ENCODE data around the gene LCA5. TPM values are rescaled to one million over a fixed set of nuclear protein-coding genes. Genes with fewer than 3 reads are reported as not detected.
"Not testable (repeated sequence)": the region's sequence is repeated elsewhere in the genome, so short reads cannot be mapped to it uniquely, and the experiment has no call there.

LCA5 gene
- total RNA-seq, 4 donors from 2014 or later, result 5.2 to 11.5 (median 8.5) TPM

- no peaks in the 10 kb centered on the region for H3K4me1 ChIP-seq
- TF ChIP-seq CTCF (IDR thresholded peaks at IDR 0.05), result no peak
- TF ChIP-seq POLR2A (IDR thresholded peaks at IDR 0.05; ENCODE audit: low read depth), result no peak
- TF ChIP-seq POLR2AphosphoS5 (IDR thresholded peaks at IDR 0.05), result no peak
- no peak for TF ChIP-seq EP300 (IDR thresholded peaks at IDR 0.05)
Observed at GRCh38 chr6:79455446-79455845, 81.8 kb downstream of the LCA5 start.

GRCh38 chr6:79453558-79454042 is 83.6 kb downstream of the LCA5 start:
- WGBS, result 72% methylated on average over 3 of the region's 3 CpGs
- intact Hi-C loops (cut with DNase I), result no loop called here
- Histone ChIP-seq H3K9me3 (no peaks in the 10 kb centered on the region), H3K4me3 (no peak overlapping the region), H3K36me3 (no peaks in the 10 kb centered on the region), H3K27ac (replicated peaks in 1 of 4) (no peak overlapping the region), H3K27me3 (no peaks in the 10 kb centered on the region), H3K4me1 (no peaks in the 10 kb centered on the region)
- DNase-seq (ENCODE audit: extremely low spot score), result no peak
- TF ChIP-seq POLR2AphosphoS5 (IDR thresholded peaks at IDR 0.05), result no peak
- no peak for TF ChIP-seq POLR2A (IDR thresholded peaks at IDR 0.05; ENCODE audit: low read depth)
- TF ChIP-seq EP300 (IDR thresholded peaks at IDR 0.05), result no peak
- TF ChIP-seq CTCF (IDR thresholded peaks at IDR 0.05), result no peak

More at GRCh38 chr6:79455446-79455845, 81.8 kb downstream of the LCA5 start:
- intact Hi-C loops (cut with DNase I), result no loop called here
- Histone ChIP-seq H3K4me3 (no peak overlapping the region), H3K27ac (replicated peaks in 1 of 4) (no peak overlapping the region), H3K9me3 (no peaks in the 10 kb centered on the region), H3K27me3 (no peaks in the 10 kb centered on the region), H3K36me3 (no peaks in the 10 kb centered on the region)
- no peak for DNase-seq (ENCODE audit: extremely low spot score)
- 95% methylated on average over 1 of the region's 1 CpG for WGBS

GRCh38 chr6:79450984-79451383 is 86.2 kb downstream of the LCA5 start:
- no peaks in the 10 kb centered on the region for H3K9me3 ChIP-seq
- 77% methylated on average over 6 of the region's 7 CpGs for WGBS
- TF ChIP-seq CTCF (IDR thresholded peaks at IDR 0.05) (no peak), POLR2AphosphoS5 (IDR thresholded peaks at IDR 0.05) (no peak)
- intact Hi-C loops (cut with DNase I), result no loop called here
- no peak for DNase-seq (ENCODE audit: extremely low spot score)
- no peaks in the 10 kb centered on the region for H3K36me3 ChIP-seq
- H3K4me3 ChIP-seq, result no peak overlapping the region
- no peaks in the 10 kb centered on the region for H3K27me3 ChIP-seq
- no peak overlapping the region for H3K27ac ChIP-seq (replicated peaks in 1 of 4)
- H3K4me1 ChIP-seq, result no peaks in the 10 kb centered on the region

- no peaks in the 10 kb centered on the region for H3K9me3 ChIP-seq
- no peaks in the 10 kb centered on the region for H3K4me1 ChIP-seq
- TF ChIP-seq POLR2AphosphoS5 (IDR thresholded peaks at IDR 0.05) (no peak), CTCF (IDR thresholded peaks at IDR 0.05) (no peak), EP300 (IDR thresholded peaks at IDR 0.05) (no peak), POLR2A (IDR thresholded peaks at IDR 0.05; ENCODE audit: low read depth) (no peak)
- H3K27ac ChIP-seq (replicated peaks in 1 of 4), result no peak overlapping the region
- H3K36me3 ChIP-seq, result no peaks in the 10 kb centered on the region
- WGBS, result 91% methylated on average over 4 of the region's 4 CpGs
- H3K27me3 ChIP-seq, result no peaks in the 10 kb centered on the region
- no peak overlapping the region for H3K4me3 ChIP-seq
- intact Hi-C loops (cut with DNase I), result no loop called here
- no peak for DNase-seq (ENCODE audit: extremely low spot score)
Observed at GRCh38 chr6:79446006-79446405, 91.2 kb downstream of the LCA5 start.

GRCh38 chr6:79443876-79444275 is 93.4 kb downstream of the LCA5 start:
- intact Hi-C loops (cut with DNase I); H3K9me3 ChIP-seq; DNase-seq (ENCODE audit: extremely low spot score); H3K27me3 ChIP-seq; H3K27ac ChIP-seq (replicated peaks in 1 of 4); H3K4me3 ChIP-seq; H3K36me3 ChIP-seq; H3K4me1 ChIP-seq: not testable (repeated sequence)
- WGBS, result 72% methylated on average over 3 of the region's 3 CpGs
